K562 (cell line): Measurements from ENCODE around the gene CRYBG2. TPM values are rescaled to one million over a fixed set of nuclear protein-coding genes. Genes with fewer than 3 reads are reported as not detected.

Experiments used
- CEBPZ ChIP-seq: fragments of 150-350 bp; IDR thresholded peaks from 2 replicates; pipeline ENCODE4 v1.6.1; 2014; ENCODE audit warnings: low read depth, mild to moderate bottlenecking, low read length, borderline replicate concordance
- CHD2 ChIP-seq: IDR thresholded peaks from 2 replicates; pipeline ENCODE4 v1.6.1; 2011; ENCODE audit warnings: low read depth, low read length
- DPF2 ChIP-seq: fragments of 450-650 bp; IDR thresholded peaks from 2 replicates; pipeline ENCODE4 v1.6.1; 2016
- GABPA ChIP-seq: fragments of 200-800 bp; sonication (Bioruptor generic); conservative IDR thresholded peaks from 2 replicates; pipeline ENCODE4 v1.6.1; 2016; ENCODE audit warnings: low read depth, missing genetic modification characterization, missing compliant biosample characterization
- GABPB2 ChIP-seq: fragments of 250-450 bp; sonication (Bioruptor Pico); conservative IDR thresholded peaks from 2 replicates; pipeline ENCODE4 v1.5.1; 2021; ENCODE audit warnings: mild to moderate bottlenecking
- HNRNPLL ChIP-seq: fragments of 200-400 bp; formaldehyde crosslinking; IDR thresholded peaks from 2 replicates; pipeline ENCODE4 v1.6.1; 2017; ENCODE audit warnings: low read length, low read depth, mild to moderate bottlenecking; ENCODE audit not compliant: poor library complexity, severe bottlenecking
- KDM5B ChIP-seq: fragments of 200-600 bp; sonication (generic); IDR thresholded peaks from 2 replicates; pipeline ENCODE4 v1.6.1; 2012; ENCODE audit warnings: low read depth, mild to moderate bottlenecking, moderate library complexity, low read length, control low read depth, inconsistent platforms; ENCODE audit not compliant: insufficient replicate concordance
- NFIX ChIP-seq: fragments of 250-450 bp; sonication (Bioruptor Pico); IDR thresholded peaks from 2 replicates; pipeline ENCODE4 v1.4.0; 2020; ENCODE audit warnings: low read depth, mild to moderate bottlenecking, moderate library complexity
- POLR2AphosphoS2 ChIP-seq: IDR thresholded peaks from 2 replicates; pipeline ENCODE4 v1.6.1; 2012; ENCODE audit warnings: low read length, improper control_type of control experiment
- POLR2H ChIP-seq: IDR thresholded peaks from 2 replicates; pipeline ENCODE4 v1.6.1; 2016; ENCODE audit warnings: missing genetic modification characterization, low read depth, mild to moderate bottlenecking, control low read depth, missing compliant biosample characterization, moderate library complexity
- RBBP5 ChIP-seq: fragments of 200-600 bp; sonication (generic); IDR thresholded peaks from 2 replicates; pipeline ENCODE4 v1.6.1; 2012; ENCODE audit warnings: borderline replicate concordance, mild to moderate bottlenecking, low read length, control low read depth, inconsistent platforms; ENCODE audit not compliant: insufficient read depth, poor library complexity, severe bottlenecking
- RBM34 ChIP-seq: fragments of 200-400 bp; formaldehyde crosslinking; IDR thresholded peaks from 2 replicates; pipeline ENCODE4 v1.6.1; 2018; ENCODE audit warnings: low read length, borderline replicate concordance; ENCODE audit not compliant: insufficient read depth
- SMAD1 ChIP-seq: fragments of 150-350 bp; IDR thresholded peaks from 2 replicates; pipeline ENCODE4 v1.6.1; 2014; ENCODE audit warnings: low read length, low read depth; ENCODE audit not compliant: partially characterized antibody
- SOX6 ChIP-seq: fragments of 450-650 bp; IDR thresholded peaks from 2 replicates; pipeline ENCODE4 v1.6.1; 2014; ENCODE audit warnings: mild to moderate bottlenecking
- SRSF9 ChIP-seq: fragments of 200-400 bp; formaldehyde crosslinking; IDR thresholded peaks from 2 replicates; pipeline ENCODE4 v1.6.1; 2017; ENCODE audit warnings: low read depth, low read length, borderline replicate concordance
- TCF7L2 ChIP-seq: fragments of 150-350 bp; IDR thresholded peaks from 2 replicates; pipeline ENCODE4 v1.6.1; 2016; ENCODE audit warnings: low read depth, mild to moderate bottlenecking, low read length, moderate library complexity
- TOE1 ChIP-seq, 2 experiments: fragments of 450-650 bp in 1 of 2; sonication (generic) in 1 of 2; formaldehyde crosslinking in 1 of 2; IDR thresholded peaks; 2 replicates each; pipeline versions ENCODE4 v1.7.1 to v1.8.0; 2016 to 2022; ENCODE audit warnings: borderline replicate concordance in 2 of 2, mild to moderate bottlenecking in 2 of 2, antibody characterized with exemption in 1 of 2, inconsistent platforms in 1 of 2, low read depth in 1 of 2, missing genetic modification reagents in 1 of 2, moderate library complexity in 1 of 2
- TRIM28 ChIP-seq: fragments of 450-650 bp; IDR thresholded peaks from 2 replicates; pipeline ENCODE4 v1.6.1; 2017
- YBX1 ChIP-seq: fragments of 450-650 bp; IDR thresholded peaks from 2 replicates; pipeline ENCODE4 v1.7.1; 2016; ENCODE audit warnings: mild to moderate bottlenecking
- ZNF133 ChIP-seq: fragments of 250-450 bp; sonication (Bioruptor Pico); IDR thresholded peaks from 2 replicates; pipeline ENCODE4 v1.4.0; 2020; ENCODE audit warnings: mild to moderate bottlenecking
- ZNF232 ChIP-seq: sonication (generic); formaldehyde crosslinking; IDR thresholded peaks from 2 replicates; pipeline ENCODE4 v1.8.0; 2022; ENCODE audit warnings: mild to moderate bottlenecking, missing genetic modification reagents
- ZNF408 ChIP-seq: fragments of 250-450 bp; sonication (Bioruptor Pico); IDR thresholded peaks from 2 replicates; pipeline ENCODE4 v1.4.0; 2020; ENCODE audit warnings: low read depth, mild to moderate bottlenecking, moderate library complexity
- ZNF589 ChIP-seq: fragments of 200-800 bp; sonication (Bioruptor generic); IDR thresholded peaks from 2 replicates; pipeline ENCODE4 v1.6.1; 2016; ENCODE audit warnings: low read depth, missing genetic modification characterization, missing compliant biosample characterization
- ZNF668 ChIP-seq: fragments of 250-450 bp; sonication (Bioruptor Pico); IDR thresholded peaks from 2 replicates; pipeline ENCODE4 v1.8.0; 2022; ENCODE audit warnings: mild to moderate bottlenecking, inconsistent platforms
- ZNF699 ChIP-seq: fragments of 250-450 bp; sonication (Bioruptor Pico); IDR thresholded peaks from 2 replicates; pipeline ENCODE4 v1.8.0; 2021; ENCODE audit warnings: mild to moderate bottlenecking, moderate library complexity; ENCODE audit not compliant: insufficient replicate concordance
- polyA plus RNA-seq, 8 experiments: library from polyadenylated mRNA; depleted of rRNA in 4 of 8; stranded (reverse) in 5 of 8; unstranded in 3 of 8; fragments of >200 nt; fragmentation: Nextera tagmentation in 2 of 8; fragmentation: Illumina TruSeq in 1 of 8; extraction: Ambion mirVana in 2 of 8; extraction: Trizol in 1 of 8; gene quantifications; 2 replicates each; pipeline versions ENCODE4 v1.2.1 to v1.2.3, GENCODE V29; 2011 to 2014; ENCODE audit warnings: inconsistent platforms in 1 of 8, missing spikeins in 1 of 8
- total RNA-seq, 7 experiments: library from RNA; depleted of rRNA in 6 of 7; stranded (reverse); fragments of >200 nt in 6 of 7; fragmentation: Illumina TruSeq in 2 of 7; extraction: Trizol in 2 of 7; gene quantifications; 2 replicates each; pipeline versions ENCODE4 v1.2.1 to v1.2.3, GENCODE V29; 2011 to 2021; ENCODE audit warnings: low replicate concordance in 1 of 7
- TF ChIP-seq, protein P1 (sequence below), 2 experiments: fragments of 250-450 bp in 1 of 2; fragments of 450-650 bp in 1 of 2; sonication (Bioruptor Pico) in 1 of 2; IDR thresholded peaks; 2 replicates each; pipeline versions ENCODE4 v1.6.1 to v1.8.0; 2016 to 2021; ENCODE audit warnings: mild to moderate bottlenecking in 2 of 2, moderate library complexity in 2 of 2, missing compliant biosample characterization in 1 of 2, missing genetic modification characterization in 1 of 2

CRYBG2 gene
- total and polyA plus RNA-seq, 9 of the 15 experiments (the other 6 are each of a cell fraction or from before 2014, with no cell fraction given) = 0.39 to 8.5 (median 3.7) TPM

DNA sequence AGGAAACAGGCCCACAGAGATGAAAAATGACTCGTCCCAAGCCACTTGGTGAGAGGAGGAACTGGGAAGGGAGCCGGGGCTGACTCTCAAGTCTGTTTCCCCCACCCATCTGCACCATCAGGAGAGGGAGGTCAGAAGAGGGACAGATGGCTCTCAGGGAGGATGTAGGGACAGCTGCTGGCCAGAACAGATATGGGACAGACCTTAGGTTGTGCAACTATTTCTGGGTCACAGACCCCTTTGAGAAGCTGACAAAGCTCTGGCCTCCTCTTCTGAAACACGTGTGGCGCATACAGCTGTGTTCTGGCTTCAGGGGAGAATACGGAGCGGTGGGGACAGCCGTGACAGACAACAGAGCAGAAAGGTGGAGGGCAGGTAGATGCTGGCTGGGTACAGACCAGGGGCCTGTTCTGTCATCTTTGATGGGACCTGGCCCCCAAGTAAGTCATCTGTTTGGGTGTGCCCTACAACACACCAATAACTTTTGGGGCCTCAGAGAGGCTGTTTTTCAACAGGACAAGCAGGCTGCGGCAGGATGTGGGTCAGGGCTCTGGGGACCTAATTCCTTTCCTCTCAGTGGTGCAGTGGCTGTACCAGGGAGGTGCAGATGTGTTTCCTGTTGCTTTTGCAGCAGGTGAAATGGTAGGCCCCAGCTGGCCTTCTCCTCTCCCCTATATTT lies 66.8 kb downstream of the CRYBG2 start (continued):
- TF ChIP-seq HNRNPLL (no peak), CEBPZ (no peak), SOX6 (peak; percentile 82), RBBP5 (no peak), ZNF232 (CRISPR knock-in tag) (no peak), ZNF133 (no peak), KDM5B (no peak), GABPA (tag) (0 out of 2 replicates have a peak, but pooled peaks have one; percentile 37), DPF2 (peak; percentile 97), RBM34 (no peak), TOE1 (IDR thresholded peaks at IDR 0.05; ENCODE audit: borderline replicate concordance) (no peak), TOE1 (CRISPR knock-in tag; IDR thresholded peaks at IDR 0.05; ENCODE audit: borderline replicate concordance, low read depth) (no peak), POLR2H (tag) (no peak), GABPB2 (CRISPR knock-in tag) (no peak), YBX1 (no peak), ZNF408 (CRISPR knock-in tag) (no peak), SRSF9 (no peak), NFIX (CRISPR knock-in tag) (no peak), POLR2AphosphoS2 (no peak), SMAD1 (peak; percentile 26), ZNF699 (CRISPR knock-in tag) (no peak), CHD2 (no peak), ZNF589 (CRISPR knock-in tag) (peak; percentile 78), TRIM28 (no peak), ZNF668 (CRISPR knock-in tag) (no peak), TCF7L2 (no peak)
- TF ChIP-seq, protein P1, sequence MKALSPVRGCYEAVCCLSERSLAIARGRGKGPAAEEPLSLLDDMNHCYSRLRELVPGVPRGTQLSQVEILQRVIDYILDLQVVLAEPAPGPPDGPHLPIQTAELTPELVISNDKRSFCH (CRISPR knock-in tag; IDR thresholded peaks at IDR 0.05) = no peak
- TF ChIP-seq, protein P1 (tag; IDR thresholded peaks at IDR 0.05) = peak; percentile 90
